HUES6 (cell line): ENCODE results near the gene ABHD16A.
A peak's percentile ranks its signal among the peaks of the same experiment; 100 is the strongest.

Experiments
- H3K27ac ChIP-seq: 2 replicates; pipeline ENCODE4 v1.7.0; 2013; ENCODE audit warnings: low read depth, mild to moderate bottlenecking, low read length, inconsistent platforms
- H3K27me3 ChIP-seq: 2 replicates; pipeline ENCODE4 v1.6.1; 2013; ENCODE audit warnings: low read length; ENCODE audit not compliant: control insufficient read depth, insufficient read depth
- H3K36me3 ChIP-seq: 2 replicates; pipeline ENCODE4 v1.6.1; 2013; ENCODE audit warnings: low read length; ENCODE audit not compliant: control insufficient read depth, insufficient read depth
- H3K4me1 ChIP-seq: 2 replicates; pipeline ENCODE4 v1.6.1; 2013; ENCODE audit warnings: low read length; ENCODE audit not compliant: control insufficient read depth, insufficient read depth
- H3K4me3 ChIP-seq: 2 replicates; pipeline ENCODE4 v1.5.1; 2013; ENCODE audit warnings: low read depth, low read length
- H3K9ac ChIP-seq: one replicate; pipeline ENCODE4 v1.6.1; 2013; ENCODE audit warnings: mild to moderate bottlenecking, low read length
- H3K9me3 ChIP-seq: 2 replicates; pipeline ENCODE4 v1.6.1; 2013; ENCODE audit warnings: low read depth, low read length; ENCODE audit not compliant: control insufficient read depth, insufficient read depth

The ABHD16A gene

DNA sequence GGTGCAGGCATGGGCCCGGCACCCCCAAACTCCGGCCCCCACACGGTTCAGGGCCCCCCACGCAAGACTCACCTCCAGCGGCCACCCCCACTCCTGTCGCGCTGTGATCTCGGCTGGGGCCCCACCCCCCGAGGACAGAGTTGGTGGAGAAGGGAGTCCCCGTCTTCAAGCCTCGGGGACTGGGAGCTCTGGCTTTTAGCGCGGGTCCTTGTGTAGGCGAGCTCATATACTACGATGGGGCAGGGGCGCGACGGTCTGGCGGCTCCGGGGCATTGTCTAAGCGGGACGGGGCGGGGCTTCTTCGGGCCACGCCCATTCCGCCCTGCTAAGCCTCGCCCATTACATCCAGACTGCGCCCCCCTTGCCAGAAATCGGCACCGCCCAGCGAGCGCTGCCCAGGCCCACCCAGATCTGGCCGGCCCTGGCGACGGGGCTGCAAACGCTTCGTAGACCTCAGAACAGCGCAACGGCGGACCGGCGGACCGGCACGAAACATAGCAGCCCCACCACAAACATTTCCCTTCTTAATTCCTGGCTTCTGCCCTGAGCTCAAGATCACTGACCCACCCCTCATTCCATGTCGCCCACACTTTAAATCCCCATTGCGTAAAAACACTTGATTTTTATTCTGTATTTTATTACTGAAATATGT lies 27.0 kb upstream of the ABHD16A start:
- peak overlapping the region; percentile 82 for H3K9ac ChIP-seq
- peaks cover 22% of the 10 kb centered on the region for H3K4me1 ChIP-seq
- H3K4me3 ChIP-seq = peak overlapping the region; percentile 98
- H3K9me3 ChIP-seq = no peaks in the 10 kb centered on the region
- no peaks in the 10 kb centered on the region for H3K27me3 ChIP-seq
- H3K27ac ChIP-seq = peak overlapping the region; percentile 69; the same call in 1 of the 2 replicates
- peaks cover 61% of the 10 kb centered on the region for H3K36me3 ChIP-seq

DNA sequence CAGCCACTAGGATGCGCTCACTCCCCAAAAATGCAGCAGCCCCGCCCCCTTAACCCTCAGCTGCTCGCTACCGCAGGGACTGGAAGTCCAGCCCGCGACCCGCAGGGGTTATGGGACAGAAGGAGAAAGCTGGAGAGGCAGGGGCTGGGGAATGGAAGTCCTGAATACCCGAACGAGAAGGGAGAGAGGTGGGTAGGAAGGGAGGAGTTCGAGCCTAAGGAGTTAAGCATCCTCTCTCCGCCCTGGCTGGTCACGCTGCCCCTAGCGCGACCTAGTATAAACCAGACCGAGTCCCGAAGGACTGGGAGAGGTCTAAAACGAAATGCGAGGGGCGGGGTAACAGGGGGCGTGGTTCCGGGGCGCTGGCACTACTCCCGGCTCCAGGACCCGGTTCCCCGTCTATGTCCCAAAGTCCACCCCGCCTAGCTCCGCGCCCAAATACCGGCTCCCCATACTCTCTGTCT lies 26.4 kb upstream of the ABHD16A start:
- Histone ChIP-seq H3K36me3 (peaks cover 63% of the 10 kb centered on the region), H3K4me3 (peak overlapping the region; percentile 98)

DNA sequence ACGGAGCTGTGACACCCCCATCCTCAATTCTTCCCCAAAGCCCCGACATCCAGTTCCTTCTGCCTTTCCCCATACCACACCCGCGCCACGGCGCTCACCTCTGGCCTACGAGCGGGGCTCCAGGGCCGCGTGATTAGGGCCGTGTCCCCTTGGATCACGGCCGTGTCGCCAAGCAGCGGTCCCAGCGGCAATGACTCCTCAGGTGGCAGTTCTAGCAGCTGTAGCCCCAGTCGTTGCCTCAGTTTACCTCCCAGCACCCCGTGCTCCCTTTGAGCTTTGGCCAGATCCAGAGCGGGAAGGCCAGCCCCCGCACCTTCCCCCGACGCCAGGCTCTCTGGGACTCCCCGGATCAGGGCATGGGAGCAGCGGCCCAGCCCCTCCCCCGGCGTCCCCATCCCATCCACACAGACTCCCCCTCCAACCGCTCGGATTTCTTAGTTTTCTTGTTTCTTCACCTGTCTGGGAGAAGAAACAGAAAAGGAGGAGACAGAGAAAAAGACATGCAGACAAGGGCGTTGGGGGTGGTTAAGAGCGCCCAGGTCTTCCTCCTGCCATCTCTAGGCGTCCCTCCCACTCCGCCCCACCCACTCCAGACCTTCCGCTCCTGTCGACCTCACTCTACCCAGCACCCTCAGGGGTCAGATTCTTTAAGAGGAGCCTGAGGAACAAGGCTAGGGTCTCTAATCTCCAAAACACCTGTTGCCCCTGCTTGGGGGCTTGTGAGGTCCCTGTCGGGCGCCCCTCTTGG lies 25.8 kb upstream of the ABHD16A start, which contains the start of gene DDAH2:
DDAH2 (minus strand) TSS at position 533 of the 748 bp plus-strand sequence; CDS start at position 395, 138 bp downstream.
- Histone ChIP-seq H3K36me3 (peaks cover 58% of the 10 kb centered on the region), H3K9ac (peak within 1 kb of the TSS; percentile 82), H3K27me3 (no peaks in the 10 kb centered on the region), H3K4me3 (peak within 1 kb of the TSS; percentile 98), H3K9me3 (no peaks in the 10 kb centered on the region), H3K4me1 (peaks cover 16% of the 10 kb centered on the region), H3K27ac (peak within 1 kb of the TSS; percentile 69; the same call in 1 of the 2 replicates)

More for the DNA sequence above, 26.4 kb upstream of the ABHD16A start:
- Histone ChIP-seq H3K27ac (peak overlapping the region; percentile 69; the same call in 1 of the 2 replicates), H3K27me3 (no peaks in the 10 kb centered on the region), H3K9me3 (no peaks in the 10 kb centered on the region), H3K9ac (peak overlapping the region; percentile 82), H3K4me1 (peaks cover 22% of the 10 kb centered on the region)

DNA sequence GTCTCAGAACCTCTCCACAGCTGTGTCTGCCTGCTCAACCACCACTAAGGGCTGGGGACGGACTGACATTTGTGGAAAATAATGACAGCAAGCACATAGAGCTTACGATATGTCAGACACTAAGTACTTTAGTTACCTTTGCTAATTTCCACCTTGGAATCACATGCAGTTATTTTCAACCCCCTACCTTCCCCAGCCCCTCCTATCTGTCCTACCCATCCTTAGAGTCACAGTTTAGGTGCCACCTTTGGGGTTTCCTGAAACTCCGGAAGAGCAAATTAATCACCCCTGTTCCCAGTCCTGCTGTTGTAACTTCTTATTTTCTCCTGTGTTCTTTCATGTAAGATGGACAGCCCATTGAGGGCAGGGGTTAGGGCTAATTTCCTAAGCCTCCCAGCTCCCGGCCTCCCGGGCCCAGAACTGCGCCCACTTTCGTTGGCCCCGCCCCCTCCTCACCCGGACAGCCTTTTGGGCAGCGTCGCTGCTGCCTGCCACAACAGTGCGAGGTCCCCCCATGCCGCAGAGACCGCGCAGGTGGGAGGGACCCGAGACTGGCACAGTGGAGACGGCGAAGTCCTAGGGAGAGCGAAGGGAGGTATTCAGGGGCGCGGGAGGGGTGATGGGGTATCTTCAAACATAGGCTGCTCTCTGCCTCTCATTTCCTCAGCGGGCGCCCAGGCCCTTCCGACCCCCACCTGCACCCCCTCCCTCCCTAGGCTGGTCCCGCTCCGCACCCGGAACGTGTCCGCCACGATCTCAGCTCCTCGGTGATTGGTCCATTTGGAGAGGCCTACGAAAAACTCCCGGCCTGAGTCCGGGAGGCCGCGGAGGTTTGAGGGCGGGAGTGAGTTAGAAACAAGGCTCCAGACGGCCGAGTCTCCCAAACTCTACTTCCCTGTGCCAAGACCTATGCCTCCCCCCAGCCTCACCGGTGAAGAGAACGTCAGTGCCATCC lies 24.9 kb upstream of the ABHD16A start:
- Histone ChIP-seq H3K36me3 (peaks cover 48% of the 10 kb centered on the region), H3K27ac (no peak overlapping the region), H3K4me1 (peaks cover 16% of the 10 kb centered on the region), H3K4me3 (peak overlapping the region; percentile 98), H3K9ac (no peak overlapping the region), H3K9me3 (no peaks in the 10 kb centered on the region), H3K27me3 (no peaks in the 10 kb centered on the region)

DNA sequence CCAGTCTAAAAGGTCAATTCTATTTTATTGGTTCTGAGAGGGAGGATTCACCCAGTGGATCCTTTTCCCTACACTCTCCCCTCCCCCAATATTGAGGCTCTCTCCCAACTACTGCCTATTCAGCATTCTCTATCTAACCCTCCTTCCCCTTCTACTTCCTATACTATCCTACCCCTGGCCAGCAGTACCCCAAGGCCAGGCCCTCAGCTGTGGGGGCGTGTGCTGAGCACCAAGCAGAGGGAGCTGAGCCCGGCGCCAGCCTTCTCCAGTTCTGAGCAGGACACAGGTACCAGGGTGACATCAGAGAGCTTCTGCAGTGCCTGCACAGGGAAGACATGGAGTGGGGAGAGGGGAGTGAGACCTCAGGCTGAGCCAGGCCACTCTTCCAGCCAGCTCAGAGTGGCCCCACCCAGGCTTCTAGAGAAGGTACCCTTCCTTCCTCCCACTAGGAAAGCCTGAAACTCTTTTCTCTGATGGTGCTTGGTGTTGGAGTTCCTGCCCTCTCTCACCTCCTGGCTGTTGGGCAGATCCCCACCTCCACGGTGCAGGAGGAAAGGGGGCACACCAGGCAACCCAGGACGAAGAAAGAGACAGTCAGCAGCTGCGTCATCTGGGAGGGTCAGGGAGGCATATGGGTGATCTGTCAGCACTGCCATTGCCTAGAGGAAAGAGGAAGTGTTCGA lies 24.1 kb upstream of the ABHD16A start:
- H3K9ac ChIP-seq = no peak overlapping the region
- peaks cover 43% of the 10 kb centered on the region for H3K36me3 ChIP-seq
- no peaks in the 10 kb centered on the region for H3K9me3 ChIP-seq
- peaks cover 16% of the 10 kb centered on the region for H3K4me1 ChIP-seq
- no peak overlapping the region for H3K27ac ChIP-seq
- H3K4me3 ChIP-seq = no peak overlapping the region
- no peaks in the 10 kb centered on the region for H3K27me3 ChIP-seq

DNA sequence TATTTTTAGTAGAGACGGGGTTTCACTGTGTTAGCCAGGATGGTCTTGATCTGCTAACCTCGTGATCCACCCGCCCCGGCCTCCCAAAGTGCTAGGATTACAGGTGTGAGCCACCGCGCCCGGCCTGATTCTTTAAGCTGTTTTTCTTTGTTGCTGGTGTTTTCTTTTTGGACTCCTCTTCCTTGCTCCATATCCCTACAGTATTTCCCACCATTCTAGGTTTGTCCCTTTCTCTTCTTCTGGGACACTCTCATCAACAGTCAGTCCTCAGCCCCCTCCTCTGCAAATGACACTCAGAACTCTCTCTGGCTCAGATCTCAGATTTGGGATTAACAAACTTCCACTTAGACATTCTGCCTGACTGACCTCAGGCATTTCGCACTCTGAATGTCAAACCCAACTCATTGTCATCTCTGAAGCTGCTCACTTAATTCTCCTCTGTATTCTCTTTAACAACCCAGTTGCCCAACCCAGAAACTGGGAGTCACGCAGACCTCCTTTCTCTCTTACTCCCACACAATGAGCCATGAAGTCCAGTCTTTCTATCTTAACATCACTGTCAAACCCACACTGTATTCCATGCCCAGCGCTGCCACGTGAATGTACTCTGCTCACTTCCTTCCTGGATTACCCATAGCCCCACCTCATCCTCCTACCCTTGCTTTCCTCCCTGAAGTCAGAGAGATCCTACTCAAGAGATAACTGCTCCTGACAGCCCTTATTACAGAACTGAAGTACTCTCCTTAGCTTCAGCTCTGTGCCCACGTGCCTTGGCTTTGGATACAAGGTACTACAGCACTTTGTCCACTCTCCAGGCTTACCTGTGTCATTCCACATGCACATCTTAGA lies 22.6 kb upstream of the ABHD16A start:
- no peak overlapping the region for H3K4me3 ChIP-seq
- H3K9ac ChIP-seq = no peak overlapping the region
- peaks cover 13% of the 10 kb centered on the region; the same call in 1 of the 2 replicates for H3K4me1 ChIP-seq
- no peaks in the 10 kb centered on the region for H3K9me3 ChIP-seq
- no peaks in the 10 kb centered on the region for H3K27me3 ChIP-seq
- H3K27ac ChIP-seq = no peak overlapping the region
- peaks cover 30% of the 10 kb centered on the region for H3K36me3 ChIP-seq

DNA sequence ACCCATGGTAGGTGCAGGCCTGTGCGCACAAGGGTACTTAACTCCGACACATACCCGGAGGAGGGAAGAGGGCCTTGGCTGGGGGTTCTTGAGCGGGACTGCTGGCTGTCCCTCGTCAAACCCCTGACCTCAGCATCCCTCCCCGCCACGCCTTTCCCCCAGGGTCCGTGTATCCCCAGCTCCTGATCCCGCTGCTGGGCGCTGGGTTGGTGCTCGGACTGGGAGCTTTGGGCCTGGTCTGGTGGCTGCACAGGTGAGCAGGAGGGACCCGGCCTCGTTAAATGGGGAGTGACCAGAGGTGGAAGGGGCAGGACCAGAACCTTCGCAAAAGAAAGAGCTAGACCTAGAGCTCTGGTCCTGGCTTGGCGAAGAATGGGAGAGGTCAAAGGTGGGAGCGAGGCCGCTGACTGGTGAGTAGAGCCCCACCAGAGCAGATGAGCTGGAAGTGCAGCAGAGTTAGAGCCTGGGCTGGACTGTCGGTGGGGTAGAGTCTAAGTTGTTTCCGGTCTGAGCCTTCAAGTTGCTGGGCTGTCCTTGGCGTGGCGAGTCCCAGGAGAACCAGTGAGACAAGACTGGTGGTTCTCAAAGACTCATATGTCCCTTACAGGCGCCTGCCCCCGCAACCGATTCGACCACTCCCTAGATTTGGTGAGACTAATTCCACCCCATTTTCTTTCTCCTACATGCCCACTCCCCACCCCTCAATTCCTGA lies 21.0 kb upstream of the ABHD16A start:
- Histone ChIP-seq H3K9ac (no peak overlapping the region), H3K36me3 (peaks cover 27% of the 10 kb centered on the region), H3K27me3 (no peaks in the 10 kb centered on the region), H3K27ac (no peak overlapping the region), H3K4me1 (peaks cover 9% of the 10 kb centered on the region), H3K4me3 (no peak overlapping the region), H3K9me3 (no peaks in the 10 kb centered on the region)

DNA sequence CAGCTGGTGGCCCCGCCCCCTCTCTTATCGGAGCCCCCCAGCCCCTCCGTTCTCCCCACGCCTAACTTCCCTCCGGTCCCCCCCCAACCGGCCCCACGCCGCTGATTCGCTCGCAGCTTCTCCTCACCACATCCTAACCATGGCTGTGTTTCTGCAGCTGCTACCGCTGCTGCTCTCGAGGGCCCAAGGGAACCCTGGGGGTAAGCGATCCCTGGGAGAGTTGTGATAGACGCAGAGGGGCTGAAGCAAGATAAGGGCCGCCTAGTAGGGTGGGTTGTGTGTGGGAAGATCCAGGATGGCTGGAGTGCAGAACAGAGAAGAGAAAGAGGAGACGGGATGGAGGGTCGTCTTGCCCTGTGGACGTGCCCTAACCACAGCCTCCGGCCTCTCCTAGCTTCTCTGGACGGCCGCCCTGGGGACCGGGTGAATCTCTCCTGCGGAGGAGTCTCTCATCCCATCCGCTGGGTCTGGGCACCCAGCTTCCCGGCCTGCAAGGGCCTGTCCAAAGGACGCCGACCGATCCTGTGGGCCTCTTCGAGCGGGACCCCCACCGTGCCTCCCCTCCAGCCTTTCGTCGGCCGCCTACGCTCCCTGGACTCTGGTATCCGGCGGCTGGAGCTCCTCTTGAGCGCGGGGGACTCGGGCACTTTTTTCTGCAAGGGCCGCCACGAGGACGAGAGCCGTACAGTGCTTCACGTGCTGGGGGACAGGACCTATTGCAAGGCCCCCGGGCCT lies 20.3 kb upstream of the ABHD16A start, which contains the start of gene MPIG6B:
MPIG6B (plus strand) TSS at position 129 of the 735 bp plus-strand sequence; CDS start at position 140, 11 bp downstream.
- H3K9me3 ChIP-seq = no peaks in the 10 kb centered on the region
- H3K4me3 ChIP-seq = no peak within 1 kb of the TSS
- peaks cover 10% of the 10 kb centered on the region for H3K4me1 ChIP-seq
- peaks cover 27% of the 10 kb centered on the region for H3K36me3 ChIP-seq
- no peak within 1 kb of the TSS for H3K27ac ChIP-seq
- no peaks in the 10 kb centered on the region for H3K27me3 ChIP-seq
- H3K9ac ChIP-seq = no peak within 1 kb of the TSS

DNA sequence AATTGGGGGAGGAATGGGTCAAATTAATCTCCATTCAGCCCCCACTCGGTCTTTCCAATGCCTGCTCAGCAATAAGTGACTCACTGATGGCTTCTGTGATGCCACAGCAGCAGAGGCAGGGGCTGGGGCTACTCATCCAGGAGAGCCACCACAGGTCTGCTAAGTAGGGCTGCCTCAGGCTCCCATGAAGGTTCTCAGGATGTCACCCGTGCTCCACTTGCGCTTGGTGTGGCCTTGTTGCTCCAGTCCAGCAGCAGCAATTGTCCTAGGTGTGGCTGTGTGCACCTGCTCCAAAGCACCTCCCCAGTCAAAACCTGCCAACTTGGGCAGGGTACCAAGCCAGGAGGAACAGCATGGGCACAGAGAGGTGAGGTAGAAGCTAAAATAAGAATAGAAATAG lies 19.0 kb upstream of the ABHD16A start:
- H3K9me3 ChIP-seq = no peaks in the 10 kb centered on the region
- H3K36me3 ChIP-seq = peaks cover 20% of the 10 kb centered on the region
- no peaks in the 10 kb centered on the region for H3K27me3 ChIP-seq
- H3K4me1 ChIP-seq = peaks cover 22% of the 10 kb centered on the region
- no peak overlapping the region for H3K4me3 ChIP-seq
- no peak overlapping the region for H3K27ac ChIP-seq
- H3K9ac ChIP-seq = no peak overlapping the region
